IMR-90 (cell line): ENCODE results near the gene BTN1A1. TPM values are rescaled to one million over a fixed set of nuclear protein-coding genes. Genes with fewer than 3 reads are reported as not detected.
A peak's percentile ranks its signal among the peaks of the same experiment; 100 is the strongest.

Source experiments
- ATAC-seq: fragments of 200-7000 bp; cut with Tn5 transposase; 2 replicates; pipeline ENCODE4 v1.9.1; 2020; ENCODE audit warnings: low read depth, mild to moderate bottlenecking, moderate library complexity
- BruUV-seq: library from RNA; stranded (reverse); fragments of 400-500 nt; replicated peaks from 2 replicates; lab custom pipeline; 2021; lab: Mats Ljungman, UMichigan
- CTCF ChIA-PET: fragments of 300-600 bp; formaldehyde crosslinking; extraction: SDS; loops from one replicate; lab custom pipeline; 2021; ENCODE audit warnings: antibody characterized with exemption; lab: Yijun Ruan, JAX
- POLR2A ChIA-PET: fragments of 300-600 bp; sonication (Branson Sonifier 250); formaldehyde crosslinking; loops from one replicate; lab custom pipeline; 2022; ENCODE audit warnings: antibody characterized with exemption; ENCODE audit not compliant: unreplicated experiment; lab: Charles Lee
- DNase-seq: peaks from one replicate; pipeline ENCODE4 v3.0.0; 2013
- H2AFZ ChIP-seq: replicated peaks from 2 replicates; pipeline ENCODE3; 2013; ENCODE audit warnings: low read length, mild to moderate bottlenecking; ENCODE audit not compliant: poor library complexity
- H2AK5ac ChIP-seq: 2 replicates; pipeline ENCODE4 v1.6.1; 2013; ENCODE audit warnings: low read depth, low read length, inconsistent platforms
- H2AK9ac ChIP-seq: replicated peaks from 2 replicates; pipeline ENCODE3; 2013; ENCODE audit warnings: mild to moderate bottlenecking, low read depth, low read length, moderate library complexity; ENCODE audit not compliant: poor library complexity
- H2BK120ac ChIP-seq: 2 replicates; pipeline ENCODE4 v1.6.1; 2013; ENCODE audit warnings: low read depth, low read length, inconsistent platforms
- H2BK15ac ChIP-seq: 3 replicates; pipeline ENCODE4 v1.6.1; 2013; ENCODE audit warnings: low read depth, low read length, inconsistent platforms
- H2BK20ac ChIP-seq: 2 replicates; pipeline ENCODE4 v1.6.1; 2013; ENCODE audit warnings: low read depth, mild to moderate bottlenecking, inconsistent platforms, low read length, moderate library complexity
- H2BK5ac ChIP-seq: 2 replicates; pipeline ENCODE4 v1.6.1; 2013; ENCODE audit warnings: mild to moderate bottlenecking, low read depth, low read length, inconsistent platforms; ENCODE audit not compliant: poor library complexity, severe bottlenecking
- H3K14ac ChIP-seq: replicated peaks from 2 replicates; pipeline ENCODE4 v1.6.1; 2013; ENCODE audit warnings: low read depth, low read length, inconsistent platforms
- H3K18ac ChIP-seq: 2 replicates; pipeline ENCODE4 v1.6.1; 2013; ENCODE audit warnings: low read depth, low read length, control low read depth
- H3K23ac ChIP-seq: 2 replicates; pipeline ENCODE4 v1.6.1; 2013; ENCODE audit warnings: low read depth, low read length, inconsistent platforms
- H3K27ac ChIP-seq: 2 replicates; pipeline ENCODE4 v1.5.1; 2013; ENCODE audit warnings: mild to moderate bottlenecking, control low read depth, low read length; ENCODE audit not compliant: insufficient read depth
- H3K27me3 ChIP-seq: 2 replicates; pipeline ENCODE4 v1.6.1; 2013; ENCODE audit warnings: low read length; ENCODE audit not compliant: control insufficient read depth, insufficient read depth
- H3K36me3 ChIP-seq: 2 replicates; pipeline ENCODE4 v1.6.1; 2013; ENCODE audit warnings: low read length, mixed read lengths; ENCODE audit not compliant: control insufficient read depth, insufficient read depth
- H3K4ac ChIP-seq: 2 replicates; pipeline ENCODE4 v1.6.1; 2013; ENCODE audit warnings: low read depth, low read length, inconsistent platforms
- H3K4me1 ChIP-seq: 2 replicates; pipeline ENCODE4 v1.6.1; 2013; ENCODE audit warnings: low read length, mixed read lengths; ENCODE audit not compliant: control insufficient read depth, insufficient read depth
- H3K4me2 ChIP-seq: 2 replicates; pipeline ENCODE4 v1.6.1; 2013; ENCODE audit warnings: low read depth, mild to moderate bottlenecking, control low read depth, low read length, moderate library complexity
- H3K4me3 ChIP-seq: 2 replicates; pipeline ENCODE4 v1.5.1; 2013; ENCODE audit warnings: low read depth, mild to moderate bottlenecking, control low read depth, low read length, moderate library complexity; ENCODE audit not compliant: insufficient read depth
- H3K56ac ChIP-seq: 2 replicates; pipeline ENCODE4 v1.6.1; 2013; ENCODE audit warnings: low read length, inconsistent platforms; ENCODE audit not compliant: insufficient read depth; ENCODE audit errors: extremely low read depth
- H3K79me1 ChIP-seq, 2 experiments: 2 replicates each; pipeline ENCODE4 v1.6.1; 2013; ENCODE audit warnings: low read length in 2 of 2, inconsistent platforms in 1 of 2, low read depth in 1 of 2
- H3K9ac ChIP-seq: 2 replicates; pipeline ENCODE4 v1.6.1; 2013; ENCODE audit warnings: low read depth, low read length, control low read depth
- H3K9me1 ChIP-seq: 2 replicates; pipeline ENCODE4 v1.6.1; 2013; ENCODE audit warnings: low read length, inconsistent platforms; ENCODE audit not compliant: insufficient read depth
- H3K9me3 ChIP-seq: 2 replicates; pipeline ENCODE4 v1.6.1; 2013; ENCODE audit warnings: low read length; ENCODE audit not compliant: control insufficient read depth, insufficient read depth
- H4K20me1 ChIP-seq: 2 replicates; pipeline ENCODE4 v1.6.1; 2013; ENCODE audit warnings: low read length, inconsistent platforms; ENCODE audit not compliant: insufficient read depth
- H4K5ac ChIP-seq: 2 replicates; pipeline ENCODE4 v1.6.1; 2013; ENCODE audit warnings: mild to moderate bottlenecking, low read depth, low read length, control low read depth
- H4K8ac ChIP-seq, 2 experiments: 2 replicates each; pipeline ENCODE4 v1.6.1; 2013; ENCODE audit warnings: low read depth in 2 of 2, low read length in 2 of 2, control low read depth in 1 of 2, inconsistent platforms in 1 of 2
- H4K91ac ChIP-seq: 2 replicates; pipeline ENCODE4 v1.6.1; 2013; ENCODE audit warnings: low read depth, low read length, inconsistent platforms; ENCODE audit not compliant: insufficient read depth
- MAFK ChIP-seq: IDR thresholded peaks from 2 replicates; pipeline ENCODE4 v1.6.1; 2012; ENCODE audit warnings: low read depth, low read length, improper control_type of control experiment
- MAZ ChIP-seq: IDR thresholded peaks from 2 replicates; pipeline ENCODE4 v1.6.1; 2012; ENCODE audit warnings: low read depth, mild to moderate bottlenecking, low read length, improper control_type of control experiment, moderate library complexity, borderline replicate concordance
- RFX5 ChIP-seq: IDR thresholded peaks from 2 replicates; pipeline ENCODE4 v1.8.0; 2012; ENCODE audit warnings: low read depth, mild to moderate bottlenecking, low read length, moderate library complexity
- WGBS, 2 experiments: methylation state at CpG; one replicate each; pipeline versions ENCODE4 v1.1.5 to v1.1.7; 2013; ENCODE audit warnings: missing lambda C conversion rate in 2 of 2; ENCODE audit not compliant: insufficient read length in 1 of 2; ENCODE audit errors: extremely low coverage in 2 of 2; 5-methylcytosine and 5-hydroxymethylcytosine counted together
- dilution Hi-C: fragments of 300-500 bp; cut with HindIII; formaldehyde crosslinking; loops from one replicate; pipeline ENCODE4 v1.14.3; 2018; ENCODE audit warnings: low sequenced_read_pairs; ENCODE audit not compliant: unreplicated experiment
- in situ Hi-C: fragments of 300-500 bp; cut with MboI; formaldehyde crosslinking; loops from 3 replicates; pipeline ENCODE4 v1.14.3; 2019; ENCODE audit warnings: low sequenced_read_pairs, inconsistent platforms, mixed read lengths
- intact Hi-C: fragments of 100-400 bp; cut with micrococcal nuclease; formaldehyde crosslinking; loops from 2 replicates; pipeline ENCODE4 v1.10.0; 2022
- polyA plus RNA-seq, 3 experiments: library from polyadenylated mRNA; depleted of rRNA; stranded (reverse); fragments of >200 nt; gene quantifications; 2 replicates each; pipeline ENCODE4 v1.2.3, GENCODE V29; 2012; ENCODE audit warnings: low replicate concordance in 1 of 3
- total RNA-seq: library from RNA; depleted of rRNA; stranded (reverse); fragments of >200 nt; gene quantifications from 2 replicates; pipeline ENCODE4 v1.2.3, GENCODE V29; 2012

The BTN1A1 gene
- total and polyA plus RNA-seq, 2 of the 4 experiments (the other 2 are of a cell fraction): not detected

- TF ChIP-seq MAZ (no peak), RFX5 (no peak)
Measured at GRCh38 chr6:26472549-26473290, 27.4 kb upstream of the BTN1A1 start (continued).

DNA sequence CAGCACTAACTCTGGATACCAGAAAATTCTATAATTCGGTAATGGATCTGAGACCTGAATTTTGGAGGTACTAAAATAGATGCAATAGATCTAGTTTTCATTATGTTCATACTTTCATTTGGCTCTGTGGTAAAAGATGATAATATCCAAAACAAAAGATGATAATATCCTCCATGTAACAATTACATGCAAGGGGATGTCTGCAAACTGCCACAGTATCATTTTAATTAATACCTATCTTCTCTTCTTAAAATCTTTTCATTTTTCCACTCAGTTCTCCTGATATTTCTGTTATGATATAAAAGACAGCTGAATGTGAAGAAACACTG is 26.7 kb upstream of the BTN1A1 start:
- no peak overlapping the region for H4K91ac ChIP-seq
- 0 out of 2 replicates have a peak overlapping the region, but pooled peaks have one; percentile 39 for H3K14ac ChIP-seq
- H2AK5ac ChIP-seq: no peak overlapping the region
- ChIA-PET POLR2A (no interaction called here), CTCF (no interaction called here)
- BruUV-seq: no TSS peak
- H3K18ac ChIP-seq: peak overlapping the region; percentile 24; the same call in 1 of the 2 replicates
- no peaks in the 10 kb centered on the region for H4K20me1 ChIP-seq
- ATAC-seq (no peak), DNase-seq (no peak)
- WGBS, 2 experiments: no CpG with 5 or more reads among the region's 1 CpG
- H3K4ac ChIP-seq: peak overlapping the region; percentile 58; the same call in 1 of the 2 replicates
- H4K5ac ChIP-seq: peak overlapping the region; percentile 41; the same call in 1 of the 2 replicates
- peak overlapping the region; percentile 53; the same call in 1 of the 2 replicates for H3K4me3 ChIP-seq
- dilution Hi-C loops: no loop called here
- in situ Hi-C loops: no loop called here
- H2AFZ ChIP-seq: no peak overlapping the region
- peak overlapping the region; percentile 79; the same call in 1 of the 2 replicates for H3K56ac ChIP-seq
- H3K79me1 ChIP-seq: peaks cover 4 to 34% of the 10 kb centered on the region in 2 experiments
- peaks cover 24% of the 10 kb centered on the region for H3K4me1 ChIP-seq
- H3K9me3 ChIP-seq: no peaks in the 10 kb centered on the region; the same call in 1 of the 2 replicates
- H2BK5ac ChIP-seq: peak overlapping the region; percentile 97
- H3K9me1 ChIP-seq: peaks cover 20% of the 10 kb centered on the region
- H3K27ac ChIP-seq: peak overlapping the region; percentile 98; the same call in 1 of the 2 replicates
- H2BK120ac ChIP-seq: peak overlapping the region; percentile 70; the same call in 1 of the 2 replicates
- H3K23ac ChIP-seq: no peak overlapping the region; the same call in 1 of the 2 replicates
- peak overlapping the region; percentile 55 to 59; a peak in 3 of 4 replicates for H4K8ac ChIP-seq
- H3K4me2 ChIP-seq: peak overlapping the region; percentile 73
- intact Hi-C loops: loop anchor here (5.0 kb wide), 1 partner anchor 49 kb away; no protein-coding TSS in a partner anchor
- H2BK20ac ChIP-seq: no peak overlapping the region; the same call in 1 of the 2 replicates
- H3K36me3 ChIP-seq: peaks cover 8% of the 10 kb centered on the region
- no peak for TF ChIP-seq MAFK
- no peak overlapping the region for H2BK15ac ChIP-seq
- no peak overlapping the region for H2AK9ac ChIP-seq
- H3K9ac ChIP-seq: peak overlapping the region; percentile 54; the same call in 1 of the 2 replicates
- no peaks in the 10 kb centered on the region for H3K27me3 ChIP-seq
